Choroid plexus epithelial cell (primary cell): ENCODE measurements around the gene GAS2.

Experiments used
- DNase-seq: peaks from one replicate; pipeline ENCODE4 v3.0.0-alpha.2; 2010; ENCODE audit warnings: low read depth
- H3K4me3 ChIP-seq: 2 replicates; pipeline ENCODE4 v1.5.1; 2011; ENCODE audit warnings: low read depth, mild to moderate bottlenecking, control low read depth, low read length, moderate library complexity
- CTCF ChIP-seq: conservative IDR thresholded peaks from 2 replicates; pipeline ENCODE4 v1.5.1; 2011; ENCODE audit warnings: low read depth, mild to moderate bottlenecking, control low read depth, inconsistent platforms, low read length, moderate library complexity

GAS2 gene

DNA sequence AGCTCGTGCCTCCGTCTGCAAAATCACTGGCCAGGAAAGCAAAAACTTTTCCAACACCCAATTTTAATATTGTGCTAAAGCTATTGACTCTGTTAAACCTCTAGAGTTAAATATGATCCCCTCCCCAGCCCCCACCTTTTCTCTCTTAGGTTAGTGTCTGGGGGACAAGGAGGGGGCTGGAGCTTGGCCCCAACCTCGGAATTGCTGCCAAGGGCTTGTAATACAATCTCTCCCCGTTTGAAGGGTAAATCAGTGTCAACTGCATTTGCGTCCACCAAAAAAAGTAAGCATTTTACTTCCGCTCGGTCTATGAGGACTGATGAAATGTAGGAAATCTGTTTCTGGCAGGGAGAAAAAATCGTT, at the start of gene GAS2:
Gene GAS2 (plus strand): TSS at position 287 of the 363 bp plus-strand sequence. CDS start 8,259 bp downstream, outside the sequence.
- peak within 1 kb of the TSS; percentile 46 for H3K4me3 ChIP-seq
- DNase-seq = no peak
- no peak for TF ChIP-seq CTCF

- no peak for DNase-seq
- no peak overlapping the region for H3K4me3 ChIP-seq
- no peak for TF ChIP-seq CTCF
These were observed 48.5 kb upstream of the GAS2 start for GRCh38 chr11:22617868-22618267.

DNA sequence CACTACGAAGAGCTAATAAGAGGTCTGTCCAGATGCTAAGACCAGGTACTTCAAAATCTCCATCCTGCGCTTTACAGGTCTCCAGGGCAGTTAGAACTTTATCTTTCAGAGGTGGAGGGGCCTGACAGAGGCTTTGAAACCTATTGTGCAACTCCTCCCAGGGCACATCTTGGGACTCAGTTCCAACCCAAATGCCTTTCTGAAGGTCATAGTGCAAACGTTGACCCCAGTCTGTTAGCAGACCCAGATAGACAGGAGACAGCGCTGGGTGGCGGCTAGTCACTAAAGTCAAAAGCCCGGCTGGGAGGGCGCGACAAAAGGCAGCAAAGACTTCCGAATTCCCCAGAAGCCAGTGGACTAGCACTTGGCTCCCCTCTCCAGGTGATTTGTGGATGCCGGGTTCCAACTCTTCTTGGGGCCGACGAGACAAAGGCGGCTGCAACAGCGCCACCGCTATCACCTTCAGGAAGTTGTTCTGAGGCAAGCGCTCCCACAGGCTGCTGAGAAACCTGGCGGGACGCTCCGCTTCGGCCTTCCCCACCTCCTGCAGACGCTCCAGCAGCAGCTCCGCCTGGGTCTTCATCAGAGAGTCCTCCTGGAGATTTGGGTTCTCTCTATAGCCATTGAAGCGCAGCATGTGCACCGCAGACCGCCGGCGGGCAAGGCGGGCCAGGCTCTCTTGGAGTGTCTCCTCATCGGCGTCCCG, 41.5 kb upstream of the GAS2 start:
- peak; percentile 66 for TF ChIP-seq CTCF
- peak overlapping the region; percentile 91 for H3K4me3 ChIP-seq
- peak; percentile 69 for DNase-seq

GRCh38 chr11:22625448-22626287, 40.7 kb upstream of the GAS2 start, which contains the start of gene FANCF:
TSS of gene FANCF (minus strand) at chr11:22625823. CDS start at chr11:22625810, 13 bp downstream.
- peak; percentile 100 for DNase-seq
- TF ChIP-seq CTCF = no peak
- H3K4me3 ChIP-seq = peak within 1 kb of the TSS; percentile 91

DNA sequence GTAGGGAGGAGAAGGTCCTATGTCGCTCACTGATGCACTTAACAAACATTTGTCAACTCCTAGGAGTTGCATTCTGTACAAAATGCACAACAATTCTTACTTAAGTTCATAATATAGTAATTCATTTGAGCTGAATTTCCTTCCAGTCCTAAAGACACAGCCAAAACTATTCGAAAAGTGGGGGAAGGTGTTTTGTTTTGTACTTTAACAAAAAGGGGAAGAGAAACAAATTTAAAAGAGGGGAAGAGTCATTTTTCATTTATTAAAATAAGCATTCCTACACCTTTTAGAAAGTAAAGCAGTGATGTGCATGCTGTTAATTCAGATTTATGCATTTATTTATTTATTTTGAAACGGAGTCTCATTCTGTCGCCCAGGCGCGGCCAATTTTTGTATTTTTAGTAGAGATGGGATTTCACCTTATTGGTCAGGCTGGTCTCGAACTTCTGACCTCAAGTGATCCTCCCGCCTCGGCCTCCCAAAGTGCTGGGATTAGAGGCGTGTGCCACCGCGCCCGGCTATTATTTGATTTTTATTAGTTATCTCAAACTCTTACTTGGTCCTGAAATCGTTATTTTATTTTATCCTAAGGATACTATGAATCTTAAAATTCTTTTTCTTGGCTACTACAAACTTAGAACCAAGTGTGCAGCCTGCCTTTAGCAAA, 39.7 kb upstream of the GAS2 start:
- no peak for TF ChIP-seq CTCF
- no peak overlapping the region for H3K4me3 ChIP-seq
- DNase-seq = no peak

- H3K4me3 ChIP-seq = no peak overlapping the region
- no peak for DNase-seq
- TF ChIP-seq CTCF = no peak
These were observed 39.0 kb upstream of the GAS2 start for GRCh38 chr11:22627421-22627820.
